Esophagus squamous epithelium (tissue), 4 donors: ENCODE results near the gene NUP133.

Experiments used
- CTCF ChIP-seq, 6 experiments: fragments of 450-650 bp in 4 of 6; fragments of 200-600 bp in 2 of 6; sonication (generic) in 2 of 6; IDR thresholded peaks; one replicate each; pipeline ENCODE4 v1.5.1; 2016 to 2019; ENCODE audit warnings: antibody characterized with exemption in 6 of 6, mild to moderate bottlenecking in 4 of 6, moderate library complexity in 4 of 6
- POLR2A ChIP-seq, 4 donors: fragments of 450-650 bp; IDR thresholded peaks; one replicate each; pipeline ENCODE4 v1.6.1; 2017; ENCODE audit warnings: antibody characterized with exemption in 4 of 4, mild to moderate bottlenecking in 4 of 4, moderate library complexity in 3 of 4

- TF ChIP-seq POLR2A (IDR thresholded peaks at IDR 0.05) (no peak), CTCF (IDR thresholded peaks at IDR 0.05) (no peak)
Observed at GRCh38 chr1:229402993-229403392, 105.1 kb downstream of the NUP133 start.
